HG03139 (cell line): ENCODE results near the gene TOPORS.
"Not testable (repeated sequence)": the region's sequence is repeated elsewhere in the genome, so short reads cannot be mapped to it uniquely, and the experiment has no call there.

Experiments used
- ATAC-seq: cut with Tn5 transposase; IDR thresholded peaks from one replicate; pipeline ENCODE4 v1.9.1; 2021; ENCODE audit not compliant: unreplicated experiment

The TOPORS gene

DNA sequence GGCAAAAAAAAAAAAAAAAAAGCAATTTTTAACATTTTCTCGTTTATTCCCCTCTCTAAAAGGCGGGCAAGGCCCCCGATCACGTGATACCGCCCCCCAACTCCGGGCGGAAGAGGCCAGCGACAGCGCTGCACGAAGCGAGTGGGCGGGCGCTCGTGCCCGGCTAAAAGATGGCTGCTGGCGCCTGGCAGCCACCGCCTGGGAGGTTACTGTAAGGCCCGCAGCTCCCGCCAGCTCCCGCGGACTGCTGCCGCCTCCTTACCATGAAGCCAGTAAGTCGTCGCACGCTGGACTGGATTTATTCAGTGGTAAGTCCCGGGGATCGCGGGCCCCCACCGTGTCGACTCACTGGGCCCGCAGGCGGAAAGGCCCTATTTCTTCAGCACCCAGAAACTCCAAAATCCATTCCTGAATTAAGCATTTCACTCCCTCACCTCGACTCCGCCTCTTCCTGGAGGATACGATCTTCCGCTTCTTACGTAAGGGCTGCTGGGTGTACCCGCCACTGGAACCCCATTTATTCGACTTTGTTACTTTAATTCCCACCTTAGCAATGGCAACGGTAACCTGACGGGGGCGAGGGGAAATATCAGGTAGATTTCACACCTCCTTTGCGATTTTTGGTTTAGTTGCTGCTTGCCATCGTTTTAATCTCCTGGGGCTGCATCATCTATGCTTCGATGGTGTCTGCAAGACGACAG is at the start of gene TOPORS, which contains the start of gene SMIM27:
Gene TOPORS, minus strand, starts transcription at position 415 of the 701 bp plus-strand sequence. Its CDS starts 150 bp downstream, at position 265.
Gene SMIM27, plus strand, starts transcription at position 156 of the 701 bp plus-strand sequence. Its CDS starts 108 bp downstream, at position 264.
- peak; percentile 73 for ATAC-seq

DNA sequence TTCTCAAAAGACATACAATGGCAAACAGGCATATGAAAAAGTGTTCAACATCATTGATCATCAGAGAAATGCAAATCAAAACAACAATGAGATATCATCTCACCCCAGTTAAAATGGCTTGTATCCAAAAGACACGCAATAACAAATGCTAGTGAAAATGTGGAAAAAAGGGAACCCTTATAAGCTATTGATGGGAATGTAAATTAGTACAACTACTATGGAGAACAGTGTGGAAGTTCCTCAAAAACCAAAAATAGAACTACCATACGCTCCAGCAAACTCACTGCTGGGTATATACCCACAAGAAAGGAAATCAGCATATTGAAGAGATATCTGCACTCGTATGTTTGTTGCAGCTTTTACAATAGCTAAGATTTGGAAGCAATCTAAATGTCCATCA is 46.6 kb upstream of the TOPORS start:
- not testable (repeated sequence) for ATAC-seq

DNA sequence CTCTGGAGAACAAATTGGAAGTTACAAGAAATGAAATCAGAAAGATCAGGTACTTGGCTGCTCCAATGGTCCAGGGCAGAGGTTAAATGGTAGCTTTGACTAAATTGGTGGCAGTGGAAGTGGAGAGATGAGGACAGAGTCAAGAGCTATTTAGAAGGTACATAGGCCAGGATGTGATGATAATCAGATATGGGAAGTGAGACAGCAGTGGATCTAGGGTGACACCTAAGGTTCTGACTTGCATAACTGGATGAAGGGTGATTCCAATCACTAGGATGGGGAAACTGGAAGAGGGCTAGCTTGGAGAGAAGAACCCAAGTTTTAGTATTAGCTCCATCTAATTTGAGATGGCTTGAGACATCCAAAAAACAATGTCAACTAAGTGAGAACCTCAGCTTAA is 44.5 kb upstream of the TOPORS start:
- ATAC-seq = no peak

DNA sequence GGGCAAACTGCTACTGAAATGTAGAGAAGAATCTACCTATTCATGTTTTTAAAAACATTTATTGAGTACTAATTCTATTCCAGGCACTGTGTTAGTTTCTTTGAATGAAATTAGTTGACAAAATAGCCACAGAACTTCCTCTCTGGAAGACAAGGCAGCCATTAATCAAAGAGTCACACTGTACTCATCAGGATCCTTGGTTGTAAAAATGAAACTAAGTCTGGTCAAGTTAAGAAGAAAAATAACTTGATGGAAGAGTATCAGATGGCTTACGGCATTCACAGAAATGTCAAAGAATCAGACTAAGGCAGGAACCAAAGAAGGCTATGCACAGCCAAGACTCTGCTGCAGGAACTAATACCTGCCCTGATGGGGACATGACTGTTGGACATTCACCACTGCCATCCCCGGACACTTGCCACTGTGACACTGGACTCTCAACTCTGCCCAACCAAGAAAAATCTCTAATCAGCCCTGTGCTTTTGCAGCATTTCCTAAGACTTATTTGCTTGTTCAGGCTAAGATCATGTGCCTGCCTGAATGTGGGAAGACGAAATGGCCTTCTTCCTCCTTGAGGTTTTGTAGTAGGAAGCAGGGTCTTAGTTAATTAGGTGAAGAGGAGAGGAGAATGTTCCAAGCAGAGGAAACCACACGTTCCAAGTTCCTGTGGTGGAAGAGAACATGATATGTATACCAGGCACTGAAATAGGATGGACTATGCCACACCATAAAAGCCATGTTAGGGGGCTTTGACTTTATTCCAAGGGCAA is 43.9 kb upstream of the TOPORS start:
- no peak for ATAC-seq

DNA sequence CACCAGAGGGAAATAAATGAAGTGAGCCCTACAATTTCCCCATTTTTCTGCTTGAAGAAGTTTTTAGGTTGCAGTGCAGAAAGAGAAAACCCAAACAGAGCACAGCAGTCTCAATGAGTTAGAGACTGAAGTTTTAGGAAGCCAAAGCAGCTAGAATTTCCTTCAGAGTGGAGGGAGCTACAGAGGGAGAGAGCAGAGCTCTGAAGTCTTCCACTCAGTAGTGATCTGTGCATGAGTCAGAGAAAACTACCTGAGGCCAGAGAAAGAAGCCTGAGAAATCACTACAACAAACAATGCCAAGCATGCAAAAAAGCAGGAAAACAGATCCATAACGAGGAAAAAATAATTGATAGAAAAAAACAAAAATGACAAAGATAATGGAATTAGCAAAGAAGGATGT is 38.5 kb upstream of the TOPORS start:
- ATAC-seq = no peak

DNA sequence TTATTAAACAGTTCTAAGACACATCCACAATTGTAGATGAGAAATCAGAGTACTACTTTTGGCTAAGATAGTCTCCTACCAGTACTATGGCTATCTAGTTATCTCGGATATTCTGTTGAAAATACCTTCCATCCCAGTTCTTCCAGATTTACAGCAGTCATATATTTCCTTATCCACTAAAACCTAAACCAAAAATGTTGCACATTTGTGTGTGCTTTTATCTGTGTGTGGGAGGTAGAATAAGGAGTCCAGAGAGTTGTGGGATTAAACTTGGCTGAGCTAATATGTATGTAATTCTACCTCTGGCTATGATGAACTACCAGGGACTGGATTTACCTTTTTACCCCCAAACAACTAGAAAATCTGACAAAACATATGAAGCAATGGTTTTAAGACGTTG is 38.1 kb upstream of the TOPORS start:
- no peak for ATAC-seq

DNA sequence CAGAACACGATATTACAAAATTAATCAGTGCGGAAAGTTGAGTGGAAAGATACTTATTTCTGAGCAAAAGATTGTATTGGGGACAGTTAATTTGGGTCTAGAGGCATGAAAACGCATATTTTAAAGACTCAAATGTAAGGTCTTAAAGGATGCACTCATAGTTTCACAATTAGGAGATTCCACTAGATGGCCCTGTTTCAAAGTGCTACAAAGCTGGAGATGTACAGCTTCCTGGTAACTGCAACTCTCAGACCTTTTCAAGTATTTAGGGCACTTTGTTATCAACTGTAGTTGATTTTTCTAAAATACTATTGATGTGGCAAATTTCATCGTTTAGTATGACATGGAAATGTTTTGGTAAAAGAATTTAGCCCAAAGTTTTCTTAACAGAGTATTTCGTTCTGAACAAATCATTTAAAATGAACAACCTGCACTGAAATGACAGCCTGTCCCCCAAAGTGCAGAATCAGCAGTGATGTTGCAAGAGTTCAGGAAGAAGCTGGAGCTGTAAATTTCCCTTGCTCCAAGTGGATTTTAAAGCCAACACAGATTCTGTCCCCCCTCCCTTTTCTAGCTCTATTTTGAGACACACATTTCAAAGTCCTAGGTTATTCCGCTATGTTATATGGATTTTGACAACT is 36.8 kb upstream of the TOPORS start:
- no peak for ATAC-seq

DNA sequence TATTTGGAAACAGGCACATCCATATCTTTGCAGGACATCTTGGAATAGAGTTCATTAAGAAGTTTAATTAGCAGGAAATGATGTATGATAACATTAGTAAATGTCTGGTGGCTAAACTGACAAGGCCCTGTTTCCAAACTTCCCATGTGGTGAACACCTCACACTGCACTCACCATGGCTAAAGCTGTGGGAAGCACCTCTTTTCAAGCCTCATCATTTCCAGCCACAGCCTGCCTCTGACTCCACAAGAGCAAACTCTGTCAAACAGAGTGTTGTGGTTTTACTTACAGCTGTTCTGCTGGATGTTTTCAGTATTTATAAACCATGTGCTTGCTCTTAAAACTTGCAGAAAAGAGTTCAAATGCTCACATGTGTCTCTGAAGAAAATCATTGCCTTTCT is 35.5 kb upstream of the TOPORS start:
- ATAC-seq = no peak

DNA sequence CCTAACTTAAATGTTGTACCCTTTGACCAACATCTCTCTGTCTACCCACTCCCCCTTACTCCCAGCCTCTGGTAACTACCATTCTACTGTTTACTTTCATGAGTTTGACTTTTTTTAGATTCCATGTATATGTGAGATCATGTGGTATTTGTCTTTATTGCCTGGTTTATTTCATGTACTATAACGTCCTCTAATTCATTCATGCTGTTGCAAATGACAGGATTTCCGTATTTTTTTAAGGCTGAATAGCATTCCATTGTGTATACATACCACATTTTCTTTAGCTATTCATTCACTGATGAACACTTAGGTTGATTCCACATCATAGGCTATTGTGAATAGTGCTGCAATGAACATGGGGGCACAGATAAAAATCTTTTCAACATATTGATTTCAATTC is 32.4 kb upstream of the TOPORS start:
- no peak for ATAC-seq

DNA sequence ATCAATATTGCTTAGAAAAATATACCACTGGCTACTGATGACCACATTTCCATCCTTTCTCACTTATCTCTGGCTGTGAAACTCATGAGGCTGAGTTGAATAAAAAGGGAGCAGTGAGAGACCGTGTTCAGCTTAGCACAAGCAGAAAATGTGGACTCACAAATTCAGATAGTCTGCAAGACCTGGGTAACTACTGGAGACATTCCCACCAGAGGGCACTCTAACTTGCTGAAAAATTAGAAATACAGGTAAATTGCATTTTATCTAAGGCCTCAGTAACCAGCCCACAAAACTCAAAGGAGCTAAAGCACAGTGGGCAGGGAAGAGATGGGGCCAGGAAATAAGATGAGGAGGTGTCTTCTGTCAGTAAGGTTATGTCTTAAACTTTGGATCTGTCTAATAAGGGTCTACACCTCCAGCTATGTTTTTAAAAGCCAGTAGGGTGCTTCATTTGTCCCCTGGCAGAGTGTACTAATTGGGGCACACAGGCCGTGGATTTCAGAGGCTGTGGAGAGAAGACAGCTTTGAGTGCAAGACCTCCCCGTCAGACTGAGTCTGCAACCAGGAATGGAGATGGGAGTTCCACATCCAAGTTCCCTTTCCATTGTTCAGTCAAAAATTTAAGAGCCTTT is 29.2 kb upstream of the TOPORS start:
- no peak for ATAC-seq

DNA sequence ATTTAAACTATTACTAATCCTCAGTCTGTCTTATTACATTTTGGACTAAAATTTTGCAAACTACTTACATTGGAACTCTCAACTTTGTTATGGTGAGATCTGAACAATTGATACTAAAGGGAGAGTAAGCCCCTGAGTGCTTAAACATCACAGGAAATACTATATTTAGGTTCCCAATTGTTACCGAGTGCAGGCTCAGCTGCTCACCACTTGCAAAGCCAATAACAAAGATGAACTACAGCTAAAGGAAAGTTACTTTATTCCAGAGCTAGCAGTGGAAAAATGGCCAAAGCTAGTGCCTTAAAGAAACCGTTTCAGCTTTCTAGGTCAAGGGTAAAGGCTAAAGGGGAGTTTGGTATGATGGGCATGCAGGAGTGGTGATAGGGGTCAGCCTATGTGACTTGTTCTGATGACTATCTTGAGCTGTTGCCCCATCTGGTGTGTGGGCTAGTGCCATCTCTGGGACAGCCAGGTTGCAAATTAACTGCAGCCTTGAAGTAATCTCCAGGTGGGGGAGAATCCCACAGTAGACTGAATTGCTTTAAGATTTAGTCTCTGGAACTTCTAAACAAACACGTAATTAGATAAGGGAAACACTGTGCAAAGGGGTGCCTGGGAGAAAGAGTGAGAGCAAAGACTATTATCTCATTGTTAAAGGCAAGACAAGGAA is 28.4 kb upstream of the TOPORS start:
- ATAC-seq = no peak

DNA sequence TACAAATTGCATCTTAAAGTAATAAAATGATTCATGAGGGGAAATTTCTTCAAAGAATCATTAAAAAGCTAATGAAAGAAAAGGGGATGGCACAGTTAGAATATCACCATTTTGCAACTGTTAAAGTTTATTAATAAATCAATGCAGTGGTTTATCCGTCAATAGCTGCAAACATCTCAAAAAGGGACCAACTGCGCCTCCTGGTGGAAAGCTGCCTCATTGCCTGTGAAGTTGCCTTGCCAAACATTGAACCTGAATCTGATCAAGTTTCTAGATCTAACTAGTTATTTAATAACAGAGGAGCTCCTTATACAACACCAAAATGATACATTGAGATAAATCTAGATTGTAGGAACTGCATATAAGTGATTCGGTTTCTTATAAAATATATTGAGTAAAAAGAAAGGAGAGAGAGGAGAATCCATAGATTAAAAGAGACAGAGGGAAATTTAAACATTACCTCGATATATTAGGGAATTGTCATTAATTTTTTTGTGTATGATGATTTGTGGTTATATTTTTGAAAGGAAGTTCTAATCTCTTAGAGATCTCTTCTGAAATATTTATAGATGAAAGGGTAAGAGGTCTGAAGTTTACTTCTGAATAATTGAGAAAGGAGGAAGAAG is 27.4 kb upstream of the TOPORS start:
- no peak for ATAC-seq

DNA sequence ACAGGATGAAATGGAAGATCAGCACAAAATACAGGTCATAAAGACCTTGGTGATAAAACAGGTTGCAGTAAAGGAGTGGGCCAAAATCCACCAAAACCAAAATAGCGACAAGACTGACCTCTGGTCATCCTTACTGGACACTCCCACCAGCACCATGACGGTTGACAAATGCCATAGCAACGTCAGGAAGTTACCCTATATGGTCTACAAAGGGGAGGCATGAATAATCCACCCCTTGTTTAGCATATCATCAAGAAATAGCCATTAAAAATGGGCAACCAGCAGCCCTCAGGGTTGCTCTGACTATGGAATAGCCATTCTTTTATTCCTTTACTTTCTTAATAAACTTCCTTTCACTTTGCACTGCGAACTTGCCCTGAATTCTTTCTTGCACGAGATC is 26.6 kb upstream of the TOPORS start:
- ATAC-seq = no peak

DNA sequence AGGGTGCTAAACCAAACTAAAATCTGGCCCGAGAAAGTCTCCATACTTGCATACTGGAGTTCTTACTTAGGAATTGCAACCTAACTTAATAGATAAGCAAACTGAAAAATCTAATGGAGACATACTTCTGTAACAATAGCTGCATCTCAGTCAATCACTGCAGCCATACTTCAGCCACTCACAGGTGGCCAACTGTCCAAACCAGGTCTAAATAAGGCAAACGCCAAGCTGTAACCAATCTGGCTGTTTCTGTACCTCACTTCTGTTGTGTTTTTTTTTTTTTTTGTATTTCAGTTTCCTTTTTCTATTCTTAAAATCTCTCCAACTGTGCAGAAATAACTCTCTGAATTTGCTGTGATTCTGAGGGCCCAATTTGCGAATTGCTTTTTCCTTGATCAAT is 24.9 kb upstream of the TOPORS start:
- ATAC-seq = no peak

DNA sequence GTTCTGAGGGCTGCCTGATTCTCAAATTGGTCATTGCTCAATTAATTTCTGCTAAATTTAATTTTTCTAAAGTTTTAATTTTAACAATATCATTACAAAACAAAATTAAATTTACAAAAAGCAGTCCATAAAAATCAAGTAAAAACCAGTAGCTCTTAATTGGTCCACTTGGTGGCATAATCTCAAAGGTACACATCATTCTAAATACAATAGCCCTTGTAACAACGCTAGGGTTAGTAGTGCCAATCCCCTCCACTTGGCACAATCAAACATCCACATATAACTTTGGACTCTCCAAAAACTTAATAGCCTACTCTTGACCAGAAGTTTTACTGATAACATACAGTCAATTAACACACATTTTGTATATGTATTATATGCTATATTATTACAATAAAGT is 22.5 kb upstream of the TOPORS start:
- ATAC-seq = no peak

DNA sequence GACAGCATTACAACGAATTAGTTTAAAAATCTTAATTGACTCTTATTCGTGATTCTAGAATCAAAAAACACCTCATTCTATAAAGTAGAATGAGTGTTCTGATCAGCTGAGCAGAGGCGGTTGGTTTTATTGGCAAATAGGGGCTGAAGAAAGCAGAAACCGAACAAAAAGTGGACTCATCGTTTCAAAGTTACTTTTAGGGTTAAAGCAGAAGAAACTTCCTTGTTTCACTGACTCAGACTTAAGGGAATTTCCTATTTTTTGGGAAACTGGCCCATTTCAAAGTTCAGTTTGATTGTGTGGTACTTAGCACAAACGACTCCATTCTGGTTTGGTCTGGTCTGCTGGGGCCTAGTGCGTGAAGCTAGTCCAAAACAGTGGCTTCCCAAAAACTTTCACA is 21.4 kb upstream of the TOPORS start:
- ATAC-seq = no peak

DNA sequence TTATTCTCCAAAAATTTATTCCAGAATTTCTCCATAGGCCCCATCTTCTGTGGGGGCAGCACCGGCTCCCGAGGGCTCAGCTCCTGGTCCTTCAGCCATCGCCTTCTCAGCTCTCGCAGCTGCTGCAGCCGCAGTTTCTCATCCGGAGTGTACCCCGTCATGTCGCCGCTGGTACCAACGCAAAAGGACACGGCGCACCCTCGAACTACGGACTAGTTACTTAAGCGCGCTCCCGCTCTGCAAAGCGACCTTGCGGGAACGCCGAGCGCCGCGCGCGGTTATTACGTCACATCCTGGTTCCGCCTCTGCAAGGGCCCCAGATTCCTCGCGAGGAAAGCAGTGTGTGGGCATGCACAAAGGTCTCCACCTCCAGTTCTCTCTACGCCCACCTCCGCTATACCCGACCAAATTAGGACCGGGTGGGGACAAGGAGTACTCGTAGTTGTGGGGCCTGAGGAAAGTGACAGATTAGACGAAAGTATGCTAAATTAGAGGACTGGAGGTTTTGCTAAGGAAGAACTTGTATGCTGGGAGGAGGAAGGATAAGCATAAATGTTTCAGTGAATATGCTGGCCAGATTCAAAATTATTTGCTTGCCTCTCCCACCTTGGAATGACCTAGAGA is 20.6 kb upstream of the TOPORS start, which contains the start of gene NDUFB6:
Gene NDUFB6, minus strand, starts transcription at position 260 of the 624 bp plus-strand sequence. Its CDS starts 99 bp downstream, at position 161.
- ATAC-seq = peak; percentile 90

DNA sequence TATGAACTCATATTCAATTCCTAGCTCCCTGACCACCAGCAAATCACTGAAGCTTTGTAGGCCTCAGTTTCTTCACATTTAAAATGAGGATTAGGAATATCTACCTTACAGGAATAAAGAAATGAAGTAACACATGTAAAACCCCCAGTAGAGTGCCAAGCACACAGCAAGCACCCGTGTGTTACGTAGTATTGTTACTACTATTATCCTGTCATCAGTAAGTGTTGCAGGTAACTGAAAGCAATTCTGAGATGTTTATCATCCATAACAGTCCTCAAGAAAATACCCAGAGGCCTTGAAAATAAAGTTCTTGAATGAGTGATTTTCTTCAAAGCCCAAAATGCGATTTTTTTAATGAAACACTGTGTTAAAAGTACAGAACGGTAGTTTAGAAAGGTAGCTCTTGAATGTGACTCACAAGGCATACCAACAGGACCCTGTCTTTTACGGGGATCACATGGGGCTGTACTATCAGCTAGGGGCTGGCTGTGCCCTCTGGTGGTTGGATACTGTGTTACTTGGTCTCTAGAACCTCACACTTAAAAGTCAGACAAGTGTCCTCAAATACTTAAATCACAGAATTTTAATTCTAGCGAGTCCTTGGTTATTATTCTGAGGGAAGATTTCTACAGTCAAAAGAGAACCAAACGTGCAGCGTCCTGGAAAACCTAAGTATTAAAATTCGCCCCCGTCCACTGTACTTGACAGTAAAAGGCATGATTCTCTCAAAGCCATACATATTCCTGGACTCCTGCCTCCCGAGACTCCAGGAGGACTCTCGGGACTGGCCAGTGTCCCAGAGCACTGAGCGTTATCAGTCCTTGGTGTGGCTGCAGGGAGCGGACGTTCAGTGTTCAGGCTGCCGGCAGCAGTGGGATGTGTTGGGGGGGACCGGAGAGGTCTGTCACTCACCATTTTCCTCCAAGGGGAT is 19.8 kb upstream of the TOPORS start:
- peak; percentile 85 for ATAC-seq

DNA sequence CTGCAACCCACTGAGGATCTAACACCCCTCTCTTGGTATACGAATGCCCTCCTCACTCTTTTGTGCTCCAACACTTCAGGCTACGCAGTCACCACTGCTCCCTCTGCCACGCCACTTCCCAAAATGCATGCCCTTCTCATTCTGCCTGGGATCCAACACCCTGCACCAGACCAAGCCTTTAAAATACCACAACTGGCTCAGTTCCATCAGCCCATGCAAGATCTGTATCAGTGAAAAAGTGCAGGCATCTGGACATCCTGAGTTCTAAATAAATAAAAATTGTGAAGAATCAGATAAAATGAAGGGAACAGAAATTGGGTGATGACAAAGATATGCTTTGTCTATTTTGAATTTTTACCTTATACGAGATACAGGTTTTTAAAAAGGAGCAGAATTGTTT is 17.9 kb upstream of the TOPORS start:
- ATAC-seq = no peak
